Subcutaneous adipose tissue (tissue), 4 donors: Measurements from ENCODE around the gene USP35. TPM values are rescaled to one million over a fixed set of nuclear protein-coding genes. Genes with fewer than 3 reads are reported as not detected.

Experiments used
- total RNA-seq, 4 donors: library from RNA; depleted of rRNA; stranded (reverse); fragments of >200 nt; gene quantifications; one replicate each; pipeline ENCODE4 v1.1.0, GENCODE V29; 2016
- TF ChIP-seq, protein P1 (sequence below): fragments of 450-650 bp; IDR thresholded peaks from one replicate; pipeline ENCODE4 v1.5.1; 2016; ENCODE audit warnings: low read depth, mild to moderate bottlenecking, control low read depth, antibody characterized with exemption, moderate library complexity

USP35 gene
- total RNA-seq, 4 donors from 2014 or later: 6.8 to 13.2 (median 9.8) TPM

DNA sequence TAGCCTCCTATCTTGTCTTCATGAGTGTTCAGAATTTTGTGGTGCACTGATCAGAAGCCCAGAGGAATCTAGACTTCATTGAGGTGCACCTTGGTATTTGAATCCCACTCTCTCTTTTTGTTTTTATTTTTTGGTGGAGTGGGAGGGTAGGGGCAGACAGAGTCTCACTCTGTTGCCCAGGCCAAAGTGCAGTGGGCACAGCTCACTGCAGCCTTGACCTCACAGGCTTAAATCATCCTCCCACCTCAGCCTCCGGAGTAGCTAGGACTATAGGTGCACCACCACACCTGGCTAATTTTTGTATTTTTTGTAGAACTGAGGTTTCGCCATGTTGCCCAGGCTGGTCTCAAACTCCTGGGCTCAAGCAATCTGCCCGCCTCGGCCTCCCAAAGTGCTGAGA, 38.4 kb upstream of the USP35 start:
- TF ChIP-seq, protein P1, sequence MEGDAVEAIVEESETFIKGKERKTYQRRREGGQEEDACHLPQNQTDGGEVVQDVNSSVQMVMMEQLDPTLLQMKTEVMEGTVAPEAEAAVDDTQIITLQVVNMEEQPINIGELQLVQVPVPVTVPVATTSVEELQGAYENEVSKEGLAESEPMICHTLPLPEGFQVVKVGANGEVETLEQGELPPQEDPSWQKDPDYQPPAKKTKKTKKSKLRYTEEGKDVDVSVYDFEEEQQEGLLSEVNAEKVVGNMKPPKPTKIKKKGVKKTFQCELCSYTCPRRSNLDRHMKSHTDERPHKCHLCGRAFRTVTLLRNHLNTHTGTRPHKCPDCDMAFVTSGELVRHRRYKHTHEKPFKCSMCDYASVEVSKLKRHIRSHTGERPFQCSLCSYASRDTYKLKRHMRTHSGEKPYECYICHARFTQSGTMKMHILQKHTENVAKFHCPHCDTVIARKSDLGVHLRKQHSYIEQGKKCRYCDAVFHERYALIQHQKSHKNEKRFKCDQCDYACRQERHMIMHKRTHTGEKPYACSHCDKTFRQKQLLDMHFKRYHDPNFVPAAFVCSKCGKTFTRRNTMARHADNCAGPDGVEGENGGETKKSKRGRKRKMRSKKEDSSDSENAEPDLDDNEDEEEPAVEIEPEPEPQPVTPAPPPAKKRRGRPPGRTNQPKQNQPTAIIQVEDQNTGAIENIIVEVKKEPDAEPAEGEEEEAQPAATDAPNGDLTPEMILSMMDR: no peak

DNA sequence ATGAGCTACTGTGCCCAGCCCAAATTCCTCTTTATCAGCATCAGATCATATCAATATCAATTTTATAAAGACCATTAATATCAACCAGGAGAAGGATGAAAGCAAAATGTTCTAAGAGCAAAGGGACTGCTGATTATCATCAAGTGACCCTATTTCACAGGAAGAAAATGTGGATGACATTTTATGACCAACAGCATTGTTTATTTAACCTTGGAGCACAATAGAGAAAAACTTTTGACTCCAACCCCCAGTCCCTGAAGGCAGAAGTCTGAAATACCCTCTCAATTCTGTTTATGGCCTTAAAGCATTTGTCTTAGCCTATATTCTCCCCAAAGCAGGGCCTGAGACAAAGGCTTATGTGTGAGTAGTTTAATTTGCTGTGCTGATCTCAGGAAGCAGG, 38.0 kb upstream of the USP35 start:
- TF ChIP-seq, protein P1: no peak

DNA sequence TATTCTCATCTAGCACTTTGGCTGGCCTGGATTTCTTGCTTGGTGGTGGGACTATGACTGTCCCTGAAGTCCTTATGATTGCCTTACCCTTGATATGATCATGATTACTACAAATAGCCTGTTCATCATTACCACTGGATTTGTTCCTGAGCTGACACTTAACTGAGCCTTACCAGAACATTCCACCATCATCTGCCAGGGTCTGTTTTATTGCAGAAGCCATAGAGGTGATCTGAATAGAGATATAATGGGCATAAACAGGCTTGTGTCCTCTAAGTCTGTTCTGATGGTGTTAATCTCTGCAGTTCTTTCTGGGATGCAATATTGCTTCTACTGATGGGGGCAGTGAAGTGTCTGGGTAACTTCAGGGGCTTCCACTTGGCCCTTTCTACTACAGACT, 36.9 kb upstream of the USP35 start:
- TF ChIP-seq, protein P1: no peak

DNA sequence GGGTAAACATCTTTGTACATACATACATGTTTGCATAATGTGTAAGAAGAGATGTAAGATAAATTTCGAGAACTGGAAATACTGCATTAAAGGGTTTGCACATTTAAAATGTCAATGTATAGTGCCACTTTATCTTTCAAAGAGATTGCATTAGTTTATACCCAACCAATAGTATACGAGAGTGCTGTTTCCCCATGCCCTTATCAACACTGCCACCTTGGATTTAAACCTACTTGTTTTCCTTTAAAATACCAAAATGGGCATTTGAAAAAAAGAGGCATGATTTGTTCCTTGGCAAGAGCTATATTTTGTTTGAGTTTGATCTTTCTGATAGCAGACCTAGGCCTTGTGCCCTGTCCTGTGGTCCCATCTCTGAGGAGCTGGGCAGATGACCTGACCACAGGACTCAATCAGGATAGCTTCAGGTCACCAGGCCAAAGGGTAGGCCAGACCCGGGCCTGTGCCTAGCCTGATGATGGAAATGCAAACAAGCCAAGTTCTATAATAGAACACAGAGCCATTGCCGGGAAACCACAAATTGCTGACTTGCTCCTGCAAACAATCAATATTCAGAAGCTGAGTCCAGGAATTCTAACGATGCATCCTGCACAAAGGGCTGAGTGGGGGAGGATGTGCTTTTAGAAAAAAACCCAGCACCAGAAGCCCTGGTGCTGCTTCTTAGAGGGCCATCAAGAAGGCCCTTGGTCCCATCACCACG, 32.4 kb upstream of the USP35 start:
- TF ChIP-seq, protein P1: no peak

DNA sequence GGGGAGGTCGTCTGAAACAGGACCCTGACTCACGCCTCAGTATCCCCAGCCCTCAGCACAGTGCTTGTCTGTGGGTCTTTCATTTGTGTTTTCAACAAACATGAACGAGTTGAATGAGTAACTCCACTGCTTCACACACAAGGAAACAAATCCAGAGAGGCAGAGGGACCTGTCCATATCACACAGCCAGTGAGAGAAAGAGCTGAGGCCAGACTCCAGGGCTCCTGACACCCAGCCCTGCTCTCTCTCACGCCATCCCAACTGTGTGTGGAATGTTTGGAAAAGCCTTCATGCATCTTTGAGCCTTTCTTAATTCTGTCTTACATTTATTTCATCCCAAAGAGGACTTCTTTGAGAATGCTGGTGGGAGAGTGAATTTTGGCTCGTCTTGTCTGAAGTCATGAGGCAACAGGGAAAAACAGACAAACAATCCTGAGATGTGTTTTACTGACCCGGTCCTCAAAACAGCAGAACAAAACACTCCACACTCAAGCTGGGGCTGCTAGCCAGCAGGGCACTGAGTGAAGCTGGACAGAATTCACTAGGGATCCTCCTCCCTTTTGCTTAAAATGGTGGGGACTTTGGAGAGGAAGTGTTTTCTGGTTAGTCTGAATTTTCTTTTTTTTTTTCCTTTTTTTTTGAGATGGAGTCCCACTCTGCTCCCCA, 29.6 kb upstream of the USP35 start:
- TF ChIP-seq, protein P1: no peak

DNA sequence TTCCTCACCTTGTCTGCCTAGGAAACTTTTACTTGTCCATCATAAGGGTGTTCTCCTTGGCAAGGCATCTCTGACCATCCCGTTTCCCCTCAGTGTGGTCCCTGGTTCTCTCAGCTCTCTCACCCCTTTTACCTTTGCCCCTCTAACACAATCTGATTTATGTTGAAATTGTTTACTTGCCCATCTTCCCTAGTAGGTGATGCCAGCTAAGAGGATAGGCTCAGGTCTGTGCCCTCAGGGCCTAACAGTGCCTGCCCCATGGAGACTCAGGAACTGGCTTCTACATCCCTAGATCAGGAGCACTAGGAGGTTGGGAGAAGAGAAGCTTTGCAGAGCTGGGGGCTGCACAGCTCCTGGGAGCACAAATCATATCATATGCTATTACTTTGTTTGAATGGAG, 28.2 kb upstream of the USP35 start:
- TF ChIP-seq, protein P1: no peak

DNA sequence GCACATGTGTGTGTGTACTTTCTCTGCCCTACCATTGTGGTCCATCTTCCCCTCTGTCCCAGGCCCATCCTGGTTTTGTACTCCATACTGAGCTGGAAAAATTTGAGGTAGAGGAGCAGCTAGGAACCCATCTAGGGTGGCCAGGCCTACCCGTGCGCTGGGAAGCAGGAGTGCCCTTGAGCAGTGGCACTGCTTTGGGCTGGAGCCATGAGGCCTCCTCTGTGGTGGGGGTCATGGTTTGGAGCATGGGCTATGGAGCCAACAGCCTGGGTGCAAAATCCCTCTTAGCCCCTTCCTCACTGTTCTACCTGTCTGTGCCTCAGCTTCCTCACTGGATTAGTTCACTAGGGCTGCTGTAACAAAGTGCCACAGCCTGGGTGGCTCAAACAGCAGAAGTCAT, 27.4 kb upstream of the USP35 start:
- TF ChIP-seq, protein P1: no peak
